T-helper 2 cell (primary cell): ENCODE data around the gene MRPL34.
A peak's percentile ranks its signal among the peaks of the same experiment; 100 is the strongest.

Experiments used
- DNase-seq, 5 experiments: peaks; one replicate each; pipeline versions ENCODE4 v3.0.0 to v3.0.0-alpha.2; 2012 to 2022

MRPL34 gene

DNA sequence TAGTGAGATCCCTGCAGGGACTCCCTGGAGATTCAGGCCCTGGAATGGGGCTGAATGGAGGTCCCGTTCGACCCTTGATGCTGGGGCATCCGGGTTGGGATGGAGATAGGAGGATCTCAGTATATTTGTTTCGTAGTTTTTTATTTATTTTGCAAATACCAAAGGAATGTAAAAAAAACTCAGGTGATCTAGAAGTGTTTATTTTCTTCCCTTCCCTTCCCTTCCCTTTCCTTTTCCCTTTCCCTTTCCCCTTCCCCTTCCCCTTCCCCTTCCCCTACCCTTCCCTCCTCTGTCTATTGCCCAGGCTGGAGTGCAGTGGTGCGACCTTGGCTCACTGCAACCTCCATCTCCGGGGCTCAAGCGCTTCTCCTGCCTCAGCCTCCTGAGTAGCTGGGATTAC is 36.2 kb downstream of the MRPL34 start:
- DNase-seq = no peak

DNA sequence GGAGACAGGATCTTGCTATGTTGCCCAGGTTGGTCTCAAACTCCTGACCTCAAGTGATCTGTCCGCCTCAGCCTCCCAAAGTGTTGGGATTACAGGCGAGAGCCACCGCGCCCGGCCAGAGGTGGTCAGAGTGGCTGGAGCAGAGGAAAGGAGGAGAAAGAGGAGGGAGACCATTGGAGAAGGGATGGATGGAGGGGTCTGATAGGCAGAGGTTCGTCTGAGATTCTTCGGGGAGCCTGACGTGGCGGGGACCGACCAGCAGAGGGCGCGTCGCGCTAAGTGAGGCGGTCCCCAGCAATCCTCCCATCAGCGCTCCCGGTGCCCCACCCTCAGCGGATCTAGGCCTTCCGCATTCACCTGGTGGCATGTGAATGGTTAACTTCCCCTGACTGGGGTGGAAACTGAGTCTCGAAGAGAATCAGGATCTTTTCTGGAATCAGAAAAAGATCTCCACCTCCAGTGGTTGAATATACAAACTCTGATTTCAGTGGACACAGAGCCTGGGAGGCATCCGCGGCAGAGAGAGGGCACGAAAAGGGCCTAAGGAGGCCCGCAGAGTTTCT is 40.5 kb downstream of the MRPL34 start:
- DNase-seq = peak; percentile 48 to 73 (median 67)

DNA sequence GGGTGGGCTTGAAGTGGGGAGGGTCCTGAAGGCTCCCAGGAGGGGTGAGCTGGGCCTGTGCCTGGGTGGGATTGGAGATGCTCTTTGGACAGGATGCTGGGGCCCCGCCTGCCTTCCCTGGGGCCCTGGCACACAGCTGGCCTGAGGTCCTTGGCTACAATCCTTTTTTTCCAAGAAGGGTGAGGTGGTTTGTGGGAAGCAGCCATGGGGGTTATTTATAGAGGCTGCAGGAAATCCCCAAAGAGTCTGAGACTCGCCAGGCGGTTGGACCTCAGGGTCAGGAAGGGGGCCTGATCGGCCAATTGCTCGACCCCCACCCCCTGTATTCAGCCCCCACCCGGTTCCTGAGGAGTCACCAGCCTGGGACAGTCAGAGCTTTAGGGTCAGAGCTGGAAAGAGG is 41.7 kb downstream of the MRPL34 start:
- no peak for DNase-seq

DNA sequence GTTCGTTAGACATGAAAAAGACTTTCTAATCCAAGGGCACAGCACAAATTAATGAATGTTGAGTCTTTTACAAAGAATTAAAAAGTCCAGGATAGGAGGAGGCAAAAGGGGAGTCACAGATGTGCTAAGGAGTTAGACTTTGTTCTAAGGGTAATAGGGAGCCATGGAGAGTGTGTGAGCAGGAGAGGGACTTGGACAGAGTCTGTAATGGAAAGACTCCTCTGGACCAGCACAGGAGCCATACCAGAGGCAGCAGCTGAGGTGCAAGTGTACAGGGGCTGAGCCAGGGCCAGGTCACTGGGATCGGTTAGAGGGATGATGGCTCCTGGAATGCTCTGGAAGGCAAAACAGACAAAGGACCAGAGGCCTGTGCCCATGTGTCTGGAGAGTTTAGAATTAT is 42.2 kb downstream of the MRPL34 start:
- no peak for DNase-seq

DNA sequence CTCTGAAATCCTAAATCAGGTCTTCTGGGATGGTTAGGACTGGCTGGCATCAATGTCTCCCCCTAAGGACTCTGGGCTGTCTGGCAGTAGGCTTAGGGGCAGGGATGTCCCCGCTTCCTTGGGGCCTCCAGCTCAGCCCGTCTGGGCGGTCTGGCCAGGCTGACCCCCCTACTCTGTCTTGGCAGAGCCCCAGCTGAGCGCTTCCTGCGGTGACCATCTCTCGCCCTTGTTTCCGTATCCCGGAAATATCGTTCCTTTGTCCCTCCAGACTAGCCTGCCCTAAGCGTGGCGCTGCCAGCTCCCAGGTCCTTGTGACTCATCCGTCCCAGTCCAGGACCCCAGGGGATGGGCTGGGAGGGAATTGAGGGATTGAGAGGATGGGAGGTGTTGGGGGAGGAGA is 43.0 kb downstream of the MRPL34 start:
- no peak for DNase-seq

DNA sequence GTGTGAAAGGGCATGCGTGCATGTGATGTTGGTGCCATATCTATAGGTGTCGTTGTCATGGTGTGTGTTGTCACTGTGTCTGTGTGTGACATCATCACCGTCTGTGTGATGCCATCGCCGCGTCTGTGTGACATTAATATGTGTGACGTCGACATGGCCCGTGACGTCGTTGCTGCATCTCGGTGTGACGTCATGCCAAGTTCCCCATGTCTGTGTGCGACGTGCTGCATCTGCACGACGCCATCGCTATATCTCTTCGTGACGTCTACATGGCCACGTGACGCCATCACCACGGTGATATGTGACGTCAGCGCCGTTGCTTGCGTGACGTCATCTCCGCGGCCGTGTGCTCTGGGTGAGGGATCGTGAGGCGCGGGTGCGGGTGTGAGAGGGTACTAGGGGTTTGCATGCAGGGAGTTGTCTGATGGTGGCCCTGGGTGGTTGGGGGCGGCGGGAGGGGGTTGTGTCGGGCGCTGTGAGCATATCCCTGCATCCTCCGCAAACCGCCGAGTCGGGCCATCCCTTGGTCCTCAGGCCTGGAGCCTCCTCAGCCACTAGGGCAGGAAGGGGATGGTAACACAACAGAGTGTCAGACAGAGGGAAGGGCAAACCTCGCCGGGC is 46.3 kb downstream of the MRPL34 start:
- no peak for DNase-seq

DNA sequence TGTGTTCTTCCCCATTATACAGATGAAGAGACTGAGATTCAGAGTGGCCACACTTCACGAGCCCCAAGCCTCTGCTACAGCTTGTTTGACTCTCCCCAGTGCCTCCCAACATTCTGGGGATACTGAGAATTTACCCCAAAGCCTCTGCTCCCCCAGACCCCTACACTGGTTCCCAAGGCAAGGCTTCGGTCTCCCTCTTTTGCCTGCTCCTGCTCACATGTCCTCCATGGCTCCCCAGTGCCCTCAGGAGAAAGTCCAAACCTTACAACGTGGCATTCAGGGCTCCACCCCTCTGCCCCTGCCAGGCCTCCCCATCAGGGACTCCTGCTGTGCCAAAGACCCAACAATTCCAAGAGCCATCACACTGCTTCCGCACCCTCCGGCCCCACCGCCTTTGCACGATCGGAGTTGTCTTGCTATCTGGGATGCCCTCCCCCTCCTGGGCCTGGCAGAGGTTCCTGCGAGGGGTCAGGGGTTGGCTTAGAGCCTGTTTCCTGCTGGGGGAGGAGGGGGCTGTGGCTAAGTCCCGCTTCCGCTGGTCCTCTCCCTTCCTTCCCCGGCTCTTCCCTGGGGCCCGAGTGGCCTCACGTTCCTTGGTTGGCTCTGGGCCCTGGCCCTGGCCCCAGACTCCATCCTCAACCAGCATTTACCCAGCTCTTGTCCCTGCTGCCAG is 47.1 kb downstream of the MRPL34 start:
- no peak for DNase-seq

DNA sequence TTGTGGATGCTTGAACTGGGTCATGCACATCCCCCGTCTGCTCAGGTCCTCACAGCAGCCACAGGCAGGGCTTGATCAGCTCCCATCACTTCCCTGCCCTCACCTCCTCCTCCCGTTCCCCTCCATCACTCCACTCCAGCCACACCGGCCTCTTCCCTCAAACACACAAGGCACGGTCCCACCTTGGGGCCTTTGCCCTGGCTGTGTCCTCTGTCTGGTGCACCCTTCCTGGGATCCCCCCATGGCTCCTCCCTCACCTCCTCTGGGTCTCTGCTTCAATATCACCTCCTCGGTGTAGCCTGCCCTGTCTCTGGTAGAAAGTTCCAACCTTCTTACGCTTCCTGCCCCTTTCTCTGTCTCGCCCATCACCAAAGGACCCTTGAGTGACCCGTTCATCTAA is 47.7 kb downstream of the MRPL34 start:
- DNase-seq = no peak
